Measurements from ENCODE around the gene TULP1. TPM values are rescaled to one million over a fixed set of nuclear protein-coding genes. Genes with fewer than 3 reads are reported as not detected.
"Not testable (repeated sequence)": the region's sequence is repeated elsewhere in the genome, so short reads cannot be mapped to it uniquely, and the experiment has no call there.

Gene TULP1
- total RNA-seq, 1 experiment from 2014 or later = not detected

DNA sequence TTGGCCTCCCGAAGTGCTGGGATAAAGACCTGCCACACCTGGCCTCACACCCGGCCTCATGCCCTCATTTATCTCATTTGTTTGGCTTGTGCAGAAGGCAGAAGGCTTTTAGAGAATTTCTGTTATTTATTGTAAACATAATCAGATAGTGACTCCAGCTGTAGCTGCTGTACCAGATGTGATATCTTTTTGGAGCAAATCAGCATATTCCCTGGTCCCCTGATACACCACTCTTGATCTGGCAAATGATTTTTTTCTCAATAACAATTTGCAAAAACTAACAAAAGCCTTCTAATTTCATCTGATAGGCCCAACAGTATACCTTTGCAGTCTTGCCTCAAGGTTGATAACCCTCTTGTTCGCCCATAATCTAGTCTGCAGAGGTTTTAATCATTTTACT is 26.5 kb upstream of the TULP1 start:
- no peak for DNase-seq
- Histone ChIP-seq H3K4me1 (replicated peaks; ENCODE audit: insufficient read depth) (no peaks in the 10 kb centered on the region), H3K4me2 (no peak overlapping the region), H3K9me2 (ENCODE audit: insufficient read depth) (no peaks in the 10 kb centered on the region), H3K79me2 (ENCODE audit: low read depth) (no peaks in the 10 kb centered on the region), H3K9me3 (ENCODE audit: insufficient read depth, low read depth) (no peaks in the 10 kb centered on the region), H2AFZ (no peak overlapping the region), H3K36me3 (ENCODE audit: low read depth) (no peaks in the 10 kb centered on the region), H3K4me3 (no peak overlapping the region), H3K27ac (no peak overlapping the region), H3F3A (ENCODE audit: insufficient read depth, low read depth) (no peaks in the 10 kb centered on the region), H4K20me1 (ENCODE audit: insufficient read depth) (no peaks in the 10 kb centered on the region), H3K27me3 (ENCODE audit: insufficient read depth, low read depth) (no peaks in the 10 kb centered on the region)
- no peak for TF ChIP-seq EZH2 (IDR thresholded peaks at IDR 0.05; ENCODE audit: low read depth)
- TF ChIP-seq, protein P1, sequence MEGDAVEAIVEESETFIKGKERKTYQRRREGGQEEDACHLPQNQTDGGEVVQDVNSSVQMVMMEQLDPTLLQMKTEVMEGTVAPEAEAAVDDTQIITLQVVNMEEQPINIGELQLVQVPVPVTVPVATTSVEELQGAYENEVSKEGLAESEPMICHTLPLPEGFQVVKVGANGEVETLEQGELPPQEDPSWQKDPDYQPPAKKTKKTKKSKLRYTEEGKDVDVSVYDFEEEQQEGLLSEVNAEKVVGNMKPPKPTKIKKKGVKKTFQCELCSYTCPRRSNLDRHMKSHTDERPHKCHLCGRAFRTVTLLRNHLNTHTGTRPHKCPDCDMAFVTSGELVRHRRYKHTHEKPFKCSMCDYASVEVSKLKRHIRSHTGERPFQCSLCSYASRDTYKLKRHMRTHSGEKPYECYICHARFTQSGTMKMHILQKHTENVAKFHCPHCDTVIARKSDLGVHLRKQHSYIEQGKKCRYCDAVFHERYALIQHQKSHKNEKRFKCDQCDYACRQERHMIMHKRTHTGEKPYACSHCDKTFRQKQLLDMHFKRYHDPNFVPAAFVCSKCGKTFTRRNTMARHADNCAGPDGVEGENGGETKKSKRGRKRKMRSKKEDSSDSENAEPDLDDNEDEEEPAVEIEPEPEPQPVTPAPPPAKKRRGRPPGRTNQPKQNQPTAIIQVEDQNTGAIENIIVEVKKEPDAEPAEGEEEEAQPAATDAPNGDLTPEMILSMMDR (conservative IDR thresholded peaks at IDR 0.05) = no peak
- BruUV-seq (replicated peaks) = no TSS peak
- ChIA-PET CTCF (no interaction called here), POLR2A (ENCODE audit: unreplicated experiment) (no interaction called here)
- intact Hi-C loops (cut with micrococcal nuclease; ENCODE audit: unreplicated experiment) = no loop called here

DNA sequence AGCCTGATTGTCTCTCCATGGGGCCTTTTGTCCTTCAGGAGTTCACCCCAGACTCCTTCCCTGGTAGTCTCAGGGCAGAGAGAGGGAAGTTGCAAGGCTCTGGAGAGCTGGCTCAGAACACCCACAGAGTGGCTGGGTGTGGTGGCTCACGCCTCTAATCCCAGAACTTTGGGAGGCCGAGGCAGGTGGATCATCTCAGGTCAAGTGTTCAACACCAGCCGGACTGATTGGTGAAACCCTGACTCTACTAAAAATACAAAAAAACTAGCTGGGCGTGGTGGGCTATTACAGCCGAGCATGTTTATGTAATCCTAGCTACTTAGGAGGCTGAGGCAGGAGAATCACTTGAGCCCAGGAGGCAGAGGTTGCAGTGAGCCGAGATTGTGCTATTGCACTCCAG is 23.2 kb upstream of the TULP1 start:
- POLR2A ChIA-PET (ENCODE audit: unreplicated experiment); H2AFZ ChIP-seq; H3K4me1 ChIP-seq (replicated peaks; ENCODE audit: insufficient read depth); intact Hi-C loops (cut with micrococcal nuclease; ENCODE audit: unreplicated experiment); H3K79me2 ChIP-seq (ENCODE audit: low read depth); H3K4me2 ChIP-seq; H3K27ac ChIP-seq; BruUV-seq (replicated peaks); H3K27me3 ChIP-seq (ENCODE audit: insufficient read depth, low read depth); H3K9me3 ChIP-seq (ENCODE audit: insufficient read depth, low read depth); H4K20me1 ChIP-seq (ENCODE audit: insufficient read depth); H3F3A ChIP-seq (ENCODE audit: insufficient read depth, low read depth); H3K36me3 ChIP-seq (ENCODE audit: low read depth); DNase-seq; H3K4me3 ChIP-seq; H3K9me2 ChIP-seq (ENCODE audit: insufficient read depth): not testable (repeated sequence)
- CTCF ChIA-PET = interaction anchor here (0.5 to 0.6 kb wide), 2 partner anchors 12 to 90 kb away, joined by 3 read pairs; no protein-coding TSS in a partner anchor

DNA sequence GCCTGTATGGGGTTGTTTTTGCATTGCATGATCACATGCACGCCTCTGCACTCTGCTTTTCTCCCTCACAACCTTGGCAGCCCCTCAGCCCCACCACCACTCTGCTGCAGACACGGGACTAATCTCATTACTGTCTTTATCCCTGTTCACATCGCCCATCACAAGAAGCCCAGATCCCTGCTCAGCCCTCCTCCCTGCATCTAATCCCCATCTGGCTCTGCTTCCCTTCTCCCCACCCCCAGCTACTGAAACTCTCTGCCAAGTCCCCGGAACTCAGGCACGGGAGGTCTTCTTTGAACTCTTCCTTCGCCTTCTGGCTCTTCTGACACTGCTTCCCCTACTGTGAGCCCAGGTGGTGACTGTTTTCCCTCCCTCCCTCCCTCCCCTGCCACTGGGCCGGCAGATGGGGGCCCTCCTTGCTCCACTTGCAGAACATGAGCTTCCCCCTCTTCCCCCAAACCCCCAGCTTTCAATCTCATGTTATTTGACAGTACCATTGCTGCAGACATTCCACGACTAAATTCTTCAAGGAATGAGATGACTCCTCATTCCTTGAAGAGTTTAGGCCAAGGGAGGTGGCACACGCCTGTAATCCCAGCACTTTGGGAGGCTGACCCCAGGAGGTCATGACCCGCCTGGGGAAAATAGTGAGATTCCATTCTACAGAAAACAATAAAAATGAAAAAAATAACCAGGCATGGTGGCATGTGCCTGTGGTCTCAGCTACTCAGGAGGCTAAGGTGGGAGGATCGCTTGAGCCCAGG is 21.9 kb upstream of the TULP1 start:
- H3K9me2 ChIP-seq (ENCODE audit: insufficient read depth) = no peaks in the 10 kb centered on the region
- CTCF ChIA-PET = no interaction called here
- no peaks in the 10 kb centered on the region for H4K20me1 ChIP-seq (ENCODE audit: insufficient read depth)
- no peaks in the 10 kb centered on the region for H3F3A ChIP-seq (ENCODE audit: insufficient read depth, low read depth)
- intact Hi-C loops (cut with micrococcal nuclease; ENCODE audit: unreplicated experiment) = no loop called here
- H3K36me3 ChIP-seq (ENCODE audit: low read depth) = no peaks in the 10 kb centered on the region
- no TSS peak for BruUV-seq (replicated peaks)
- no peaks in the 10 kb centered on the region for H3K79me2 ChIP-seq (ENCODE audit: low read depth)
- H2AFZ ChIP-seq = no peak overlapping the region
- TF ChIP-seq EZH2 (IDR thresholded peaks at IDR 0.05; ENCODE audit: low read depth) = no peak
- TF ChIP-seq, protein P1 (conservative IDR thresholded peaks at IDR 0.05) = no peak
- POLR2A ChIA-PET (ENCODE audit: unreplicated experiment) = no interaction called here
- no peaks in the 10 kb centered on the region for H3K9me3 ChIP-seq (ENCODE audit: insufficient read depth, low read depth)
- no peak overlapping the region for H3K4me2 ChIP-seq
- H3K27me3 ChIP-seq (ENCODE audit: insufficient read depth, low read depth) = no peaks in the 10 kb centered on the region
- no peak overlapping the region for H3K27ac ChIP-seq
- no peaks in the 10 kb centered on the region for H3K4me1 ChIP-seq (replicated peaks; ENCODE audit: insufficient read depth)
- no peak for DNase-seq
- H3K4me3 ChIP-seq = no peak overlapping the region

DNA sequence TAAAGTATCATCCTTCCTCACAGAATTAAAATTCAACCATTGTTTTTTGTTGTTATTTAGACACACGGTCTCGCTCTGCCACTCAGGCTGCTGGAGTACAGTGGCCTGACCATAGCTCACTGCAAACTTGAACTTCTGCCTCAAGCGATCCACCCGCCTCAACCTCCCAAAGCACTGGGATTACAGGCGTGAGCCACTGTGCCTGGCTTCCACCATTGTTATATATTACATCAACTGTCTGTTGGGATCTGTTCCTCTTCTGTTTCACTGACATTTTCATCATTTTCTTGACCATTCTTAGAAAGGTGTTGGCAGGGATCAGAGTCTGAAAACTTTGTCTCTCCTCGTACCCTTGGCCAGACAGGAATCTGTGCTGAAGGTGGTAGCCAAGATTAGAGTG is 21.3 kb upstream of the TULP1 start:
- Histone ChIP-seq H3K9me2 (ENCODE audit: insufficient read depth) (no peaks in the 10 kb centered on the region), H3K27ac (no peak overlapping the region), H2AFZ (no peak overlapping the region), H3K27me3 (ENCODE audit: insufficient read depth, low read depth) (no peaks in the 10 kb centered on the region), H4K20me1 (ENCODE audit: insufficient read depth) (no peaks in the 10 kb centered on the region), H3K36me3 (ENCODE audit: low read depth) (no peaks in the 10 kb centered on the region), H3F3A (ENCODE audit: insufficient read depth, low read depth) (no peaks in the 10 kb centered on the region), H3K9me3 (ENCODE audit: insufficient read depth, low read depth) (no peaks in the 10 kb centered on the region), H3K4me1 (replicated peaks; ENCODE audit: insufficient read depth) (no peaks in the 10 kb centered on the region), H3K4me3 (no peak overlapping the region), H3K4me2 (no peak overlapping the region), H3K79me2 (ENCODE audit: low read depth) (no peaks in the 10 kb centered on the region)
- TF ChIP-seq, protein P1 (conservative IDR thresholded peaks at IDR 0.05) = no peak
- TF ChIP-seq EZH2 (IDR thresholded peaks at IDR 0.05; ENCODE audit: low read depth) = no peak
- intact Hi-C loops (cut with micrococcal nuclease; ENCODE audit: unreplicated experiment) = no loop called here
- no TSS peak for BruUV-seq (replicated peaks)
- ChIA-PET POLR2A (ENCODE audit: unreplicated experiment) (no interaction called here), CTCF (no interaction called here)
- no peak for DNase-seq

Data from PC-9 (cell line).